NCI-H1930 (cell line): ENCODE measurements around the gene F11R.
"Not testable (repeated sequence)": the region's sequence is repeated elsewhere in the genome, so short reads cannot be mapped to it uniquely, and the experiment has no call there.

ENCODE experiments used
- DNase-seq, 2 experiments: peaks; one replicate each; lab custom pipeline; 2025; lab: John Stamatoyannopoulos, UW

The F11R gene

GRCh38 chr1:161013131-161013487 lies 7.8 kb downstream of the F11R start:
- no peak for DNase-seq

- DNase-seq, result no peak
Observed at GRCh38 chr1:161012420-161012819, 8.5 kb downstream of the F11R start.

- DNase-seq, result no peak
Observed at GRCh38 chr1:161009602-161010211, 11.2 kb downstream of the F11R start.

- DNase-seq, result no peak
Observed at GRCh38 chr1:161008869-161009510, 12.0 kb downstream of the F11R start.

- no peak for DNase-seq
Observed at GRCh38 chr1:161007369-161007768, 13.6 kb downstream of the F11R start.

- no peak for DNase-seq
Observed at GRCh38 chr1:161006563-161006962, 14.4 kb downstream of the F11R start.

GRCh38 chr1:161001525-161001924 lies 19.4 kb downstream of the F11R start:
- no peak for DNase-seq

GRCh38 chr1:161000736-161001480 lies 20.0 kb downstream of the F11R start:
- DNase-seq, result no peak

GRCh38 chr1:160999376-160999775 lies 21.6 kb downstream of the F11R start:
- DNase-seq, result no peak

GRCh38 chr1:160997323-160998038 lies 23.5 kb downstream of the F11R start:
- DNase-seq, result no peak

GRCh38 chr1:160996178-160996577 lies 24.8 kb downstream of the F11R start:
- no peak for DNase-seq

- no peak for DNase-seq
Observed at GRCh38 chr1:160993544-160994193, 27.3 kb downstream of the F11R start.

- not testable (repeated sequence) for DNase-seq
Observed at GRCh38 chr1:160992036-160992435, 28.9 kb downstream of the F11R start.

GRCh38 chr1:160987359-160988050 lies 33.4 kb downstream of the F11R start:
- DNase-seq, result no peak

- no peak for DNase-seq
Observed at GRCh38 chr1:160985723-160986122, 35.2 kb downstream of the F11R start.

GRCh38 chr1:160981584-160982411 lies 39.2 kb downstream of the F11R start:
- no peak for DNase-seq

GRCh38 chr1:160979286-160979685 lies 41.7 kb downstream of the F11R start:
- DNase-seq, result no peak

- DNase-seq, result no peak
Observed at GRCh38 chr1:160978510-160978927, 42.4 kb downstream of the F11R start.

GRCh38 chr1:160975026-160975425 lies 45.9 kb downstream of the F11R start:
- no peak for DNase-seq

GRCh38 chr1:160973491-160973890 lies 47.5 kb downstream of the F11R start:
- no peak for DNase-seq

- DNase-seq, result no peak
Observed at GRCh38 chr1:160972939-160973338, 48.0 kb downstream of the F11R start.
